ENCODE measurements around the gene SUN1.

DNA sequence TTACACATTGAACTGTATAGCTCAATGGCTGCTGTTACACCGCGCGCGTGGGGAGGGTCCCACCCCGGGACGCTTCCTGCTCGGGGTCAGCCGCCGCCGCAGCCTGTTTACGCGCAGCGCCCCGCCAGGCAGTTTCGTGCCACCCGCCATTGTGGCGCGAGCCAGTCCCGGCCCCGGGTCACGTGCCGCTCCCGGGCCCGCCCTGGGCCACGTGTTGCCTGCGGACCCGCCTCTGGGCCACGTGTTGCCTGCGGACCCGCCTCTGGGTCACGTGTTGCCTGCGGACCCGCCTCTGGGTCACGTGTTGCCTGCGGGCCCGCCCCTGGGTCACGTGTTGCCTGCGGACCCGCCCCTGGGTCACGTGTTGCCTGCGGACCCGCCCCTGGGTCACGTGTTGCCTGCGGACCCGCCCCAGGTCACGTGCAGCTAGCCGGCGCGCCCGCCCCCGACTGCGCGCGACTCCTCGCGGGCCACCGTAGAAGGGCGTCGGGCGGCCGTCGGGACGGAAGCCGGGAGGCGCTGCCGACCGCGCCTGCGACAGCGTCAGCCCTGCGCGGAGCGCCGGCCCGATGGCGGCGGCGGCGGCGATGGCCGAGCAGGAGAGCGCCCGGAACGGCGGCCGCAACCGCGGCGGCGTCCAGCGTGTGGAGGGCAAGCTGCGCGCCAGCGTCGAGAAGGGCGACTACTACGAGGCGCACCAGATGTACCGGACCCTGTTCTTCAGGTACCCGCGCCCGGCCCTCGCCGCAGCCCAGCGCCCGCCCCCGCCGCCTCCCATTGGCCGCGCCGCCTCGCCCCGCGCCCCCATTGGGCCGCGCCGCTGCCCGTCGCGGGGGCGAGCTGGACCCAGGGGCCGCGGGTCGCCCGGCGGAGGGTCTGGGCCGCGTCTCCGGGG is 44.0 kb downstream of the SUN1 start, which contains the start of gene GET4:
- TF ChIP-seq, protein P1, sequence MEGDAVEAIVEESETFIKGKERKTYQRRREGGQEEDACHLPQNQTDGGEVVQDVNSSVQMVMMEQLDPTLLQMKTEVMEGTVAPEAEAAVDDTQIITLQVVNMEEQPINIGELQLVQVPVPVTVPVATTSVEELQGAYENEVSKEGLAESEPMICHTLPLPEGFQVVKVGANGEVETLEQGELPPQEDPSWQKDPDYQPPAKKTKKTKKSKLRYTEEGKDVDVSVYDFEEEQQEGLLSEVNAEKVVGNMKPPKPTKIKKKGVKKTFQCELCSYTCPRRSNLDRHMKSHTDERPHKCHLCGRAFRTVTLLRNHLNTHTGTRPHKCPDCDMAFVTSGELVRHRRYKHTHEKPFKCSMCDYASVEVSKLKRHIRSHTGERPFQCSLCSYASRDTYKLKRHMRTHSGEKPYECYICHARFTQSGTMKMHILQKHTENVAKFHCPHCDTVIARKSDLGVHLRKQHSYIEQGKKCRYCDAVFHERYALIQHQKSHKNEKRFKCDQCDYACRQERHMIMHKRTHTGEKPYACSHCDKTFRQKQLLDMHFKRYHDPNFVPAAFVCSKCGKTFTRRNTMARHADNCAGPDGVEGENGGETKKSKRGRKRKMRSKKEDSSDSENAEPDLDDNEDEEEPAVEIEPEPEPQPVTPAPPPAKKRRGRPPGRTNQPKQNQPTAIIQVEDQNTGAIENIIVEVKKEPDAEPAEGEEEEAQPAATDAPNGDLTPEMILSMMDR (IDR thresholded peaks at IDR 0.05): no peak
- TF ChIP-seq EZH2 (IDR thresholded peaks at IDR 0.05; ENCODE audit: borderline replicate concordance, insufficient read depth, low read depth, low read length, poor library complexity, severe bottlenecking): no peak
